HepG2 (cell line): ENCODE results near the gene SLC25A10. TPM values are rescaled to one million over a fixed set of nuclear protein-coding genes. Genes with fewer than 3 reads are reported as not detected.

ENCODE experiments used
- ATF3 ChIP-seq: sonication (generic); formaldehyde crosslinking; IDR thresholded peaks from 2 replicates; pipeline ENCODE4 v1.4.0; 2020; ENCODE audit warnings: missing genetic modification reagents
- ATF7-NPFF ChIP-seq: sonication (generic); formaldehyde crosslinking; IDR thresholded peaks from 2 replicates; pipeline ENCODE4 v1.8.1; 2023; ENCODE audit warnings: mild to moderate bottlenecking, low read depth, missing genetic modification reagents, moderate library complexity
- BRD4 ChIP-seq: sonication (generic); formaldehyde crosslinking; IDR thresholded peaks from 2 replicates; pipeline ENCODE4 v1.4.0; 2020; ENCODE audit warnings: missing genetic modification reagents
- DNMT1 ChIP-seq: sonication (generic); formaldehyde crosslinking; IDR thresholded peaks from 2 replicates; pipeline ENCODE4 v1.5.1; 2020; ENCODE audit warnings: mild to moderate bottlenecking, missing genetic modification reagents
- ESRRA ChIP-seq: sonication (generic); formaldehyde crosslinking; IDR thresholded peaks from 2 replicates; pipeline ENCODE4 v1.5.1; 2020; ENCODE audit warnings: mild to moderate bottlenecking, low read depth, missing genetic modification reagents
- KLF6 ChIP-seq: IDR thresholded peaks from 2 replicates; pipeline ENCODE4 v1.8.0; 2016; ENCODE audit warnings: missing biosample characterization, missing genetic modification reagents
- MXD3 ChIP-seq: IDR thresholded peaks from 2 replicates; pipeline ENCODE4 v1.6.1; 2016; ENCODE audit warnings: mild to moderate bottlenecking, missing biosample characterization, missing genetic modification reagents
- MYNN ChIP-seq: sonication (generic); formaldehyde crosslinking; IDR thresholded peaks from 2 replicates; pipeline ENCODE4 v1.4.0; 2020; ENCODE audit warnings: mild to moderate bottlenecking, low read depth, missing genetic modification reagents
- SP2 ChIP-seq: sonication (generic); formaldehyde crosslinking; IDR thresholded peaks from 2 replicates; pipeline ENCODE4 v1.5.1; 2020; ENCODE audit warnings: mild to moderate bottlenecking, missing genetic modification reagents
- ZC3H13 ChIP-seq: sonication (generic); formaldehyde crosslinking; IDR thresholded peaks from 2 replicates; pipeline ENCODE4 v1.8.1; 2023; ENCODE audit warnings: mild to moderate bottlenecking, missing genetic modification reagents, moderate library complexity
- ZFP90 ChIP-seq: sonication (generic); formaldehyde crosslinking; IDR thresholded peaks from 2 replicates; pipeline ENCODE4 v1.8.0; 2022; ENCODE audit warnings: missing genetic modification reagents, mild to moderate bottlenecking, inconsistent platforms, borderline replicate concordance
- ZGPAT ChIP-seq: IDR thresholded peaks from 2 replicates; pipeline ENCODE4 v1.6.1; 2016; ENCODE audit warnings: mild to moderate bottlenecking
- ZMAT3 ChIP-seq: sonication (generic); formaldehyde crosslinking; conservative IDR thresholded peaks from 2 replicates; pipeline ENCODE4 v1.7.0; 2021; ENCODE audit warnings: missing genetic modification reagents
- ZMYM2 ChIP-seq: sonication (generic); formaldehyde crosslinking; IDR thresholded peaks from 2 replicates; pipeline ENCODE4 v1.8.0; 2022; ENCODE audit warnings: mild to moderate bottlenecking, missing genetic modification reagents
- ZNF224 ChIP-seq: sonication (generic); formaldehyde crosslinking; IDR thresholded peaks from 2 replicates; pipeline ENCODE4 v1.5.0; 2020; ENCODE audit warnings: mild to moderate bottlenecking, missing genetic modification reagents
- ZNF34 ChIP-seq: sonication (generic); formaldehyde crosslinking; IDR thresholded peaks from 2 replicates; pipeline ENCODE4 v1.4.0; 2020; ENCODE audit warnings: mild to moderate bottlenecking, missing genetic modification reagents, borderline replicate concordance
- ZNF484 ChIP-seq: sonication (generic); formaldehyde crosslinking; IDR thresholded peaks from 2 replicates; pipeline ENCODE4 v1.5.1; 2020; ENCODE audit warnings: mild to moderate bottlenecking, low read depth, missing genetic modification reagents, borderline replicate concordance
- ZNF572 ChIP-seq: sonication (generic); formaldehyde crosslinking; IDR thresholded peaks from 2 replicates; pipeline ENCODE4 v1.5.1; 2020; ENCODE audit warnings: mild to moderate bottlenecking, missing genetic modification reagents
- ZNF580 ChIP-seq: IDR thresholded peaks from 2 replicates; pipeline ENCODE4 v1.6.1; 2016; ENCODE audit warnings: low read depth, borderline replicate concordance
- ZNF619 ChIP-seq: sonication (generic); formaldehyde crosslinking; IDR thresholded peaks from 2 replicates; pipeline ENCODE4 v1.4.0; 2020; ENCODE audit warnings: mild to moderate bottlenecking, missing genetic modification reagents
- ZNF772 ChIP-seq: sonication (generic); formaldehyde crosslinking; IDR thresholded peaks from 2 replicates; pipeline ENCODE4 v1.5.0; 2020; ENCODE audit warnings: mild to moderate bottlenecking, missing genetic modification reagents
- ZNF780A ChIP-seq: sonication (generic); formaldehyde crosslinking; IDR thresholded peaks from 2 replicates; pipeline ENCODE4 v1.8.0; 2022; ENCODE audit warnings: mild to moderate bottlenecking, missing genetic modification reagents, moderate library complexity
- polyA plus RNA-seq, 8 experiments: library from polyadenylated mRNA; depleted of rRNA in 3 of 8; stranded (reverse) in 7 of 8; unstranded in 1 of 8; fragments of >200 nt; fragmentation: Illumina TruSeq in 4 of 8; extraction: Trizol in 4 of 8; gene quantifications; 2 replicates each; pipeline versions ENCODE4 v1.2.1 to v1.2.3, GENCODE V29; 2011 to 2016; ENCODE audit warnings: low read depth in 4 of 8, missing spikeins in 1 of 8, mixed read lengths in 1 of 8; ENCODE audit not compliant: insufficient read depth in 1 of 8
- total RNA-seq, 5 experiments: library from RNA; depleted of rRNA; stranded (reverse); fragments of >200 nt; fragmentation: Illumina TruSeq; extraction: Trizol; gene quantifications; 2 replicates each; pipeline ENCODE4 v1.2.3, GENCODE V29; 2016; ENCODE audit warnings: low read depth in 1 of 5
- TF ChIP-seq, protein P1 (sequence below): sonication (generic); formaldehyde crosslinking; conservative IDR thresholded peaks from 2 replicates; pipeline ENCODE4 v1.4.0; 2020; ENCODE audit warnings: missing genetic modification reagents
- TF ChIP-seq, protein P2 (sequence below): fragments of 450-650 bp; IDR thresholded peaks from 2 replicates; pipeline ENCODE4 v1.6.1; 2016

SLC25A10 gene
- total and polyA plus RNA-seq, 2 of the 13 experiments (the other 11 are each of a cell fraction or from before 2014, with no cell fraction given): 46.5 to 140 TPM

- TF ChIP-seq, protein P1, sequence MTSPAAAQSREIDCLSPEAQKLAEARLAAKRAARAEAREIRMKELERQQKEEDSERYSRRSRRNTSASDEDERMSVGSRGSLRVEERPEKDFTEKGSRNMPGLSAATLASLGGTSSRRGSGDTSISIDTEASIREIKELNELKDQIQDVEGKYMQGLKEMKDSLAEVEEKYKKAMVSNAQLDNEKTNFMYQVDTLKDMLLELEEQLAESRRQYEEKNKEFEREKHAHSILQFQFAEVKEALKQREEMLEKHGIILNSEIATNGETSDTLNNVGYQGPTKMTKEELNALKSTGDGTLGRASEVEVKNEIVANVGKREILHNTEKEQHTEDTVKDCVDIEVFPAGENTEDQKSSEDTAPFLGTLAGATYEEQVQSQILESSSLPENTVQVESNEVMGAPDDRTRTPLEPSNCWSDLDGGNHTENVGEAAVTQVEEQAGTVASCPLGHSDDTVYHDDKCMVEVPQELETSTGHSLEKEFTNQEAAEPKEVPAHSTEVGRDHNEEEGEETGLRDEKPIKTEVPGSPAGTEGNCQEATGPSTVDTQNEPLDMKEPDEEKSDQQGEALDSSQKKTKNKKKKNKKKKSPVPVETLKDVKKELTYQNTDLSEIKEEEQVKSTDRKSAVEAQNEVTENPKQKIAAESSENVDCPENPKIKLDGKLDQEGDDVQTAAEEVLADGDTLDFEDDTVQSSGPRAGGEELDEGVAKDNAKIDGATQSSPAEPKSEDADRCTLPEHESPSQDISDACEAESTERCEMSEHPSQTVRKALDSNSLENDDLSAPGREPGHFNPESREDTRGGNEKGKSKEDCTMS: 0 out of 2 replicates have a peak, but pooled peaks have one; percentile 74
- TF ChIP-seq ZMAT3 (CRISPR knock-in tag): peak; percentile 99
- TF ChIP-seq ESRRA (CRISPR knock-in tag): peak; percentile 94
- TF ChIP-seq MXD3 (CRISPR knock-in tag): peak; percentile 100
- peak; percentile 93 for TF ChIP-seq ZMYM2 (CRISPR knock-in tag)
- peak; percentile 90; the same call in 1 of the 2 replicates for TF ChIP-seq ZNF572 (CRISPR knock-in tag)
- TF ChIP-seq ZNF580 (CRISPR knock-in tag): peak; percentile 99
- TF ChIP-seq ZNF34: no peak
- peak; percentile 85; the same call in 1 of the 2 replicates for TF ChIP-seq ZFP90 (CRISPR knock-in tag)
- TF ChIP-seq ZNF484 (CRISPR knock-in tag): peak; percentile 93; the same call in 1 of the 2 replicates
- TF ChIP-seq ATF7-NPFF: peak; percentile 99
- TF ChIP-seq ZNF224: peak; percentile 98
- peak; percentile 97 for TF ChIP-seq ZNF780A (CRISPR knock-in tag)
- TF ChIP-seq ATF3 (CRISPR knock-in tag): peak; percentile 82; the same call in 1 of the 2 replicates
- peak; percentile 71; the same call in 1 of the 2 replicates for TF ChIP-seq ZNF619 (CRISPR knock-in tag)
- TF ChIP-seq SP2 (CRISPR knock-in tag): peak; percentile 92
- peak; percentile 97 for TF ChIP-seq ZNF772 (CRISPR knock-in tag)
- TF ChIP-seq, protein P2, sequence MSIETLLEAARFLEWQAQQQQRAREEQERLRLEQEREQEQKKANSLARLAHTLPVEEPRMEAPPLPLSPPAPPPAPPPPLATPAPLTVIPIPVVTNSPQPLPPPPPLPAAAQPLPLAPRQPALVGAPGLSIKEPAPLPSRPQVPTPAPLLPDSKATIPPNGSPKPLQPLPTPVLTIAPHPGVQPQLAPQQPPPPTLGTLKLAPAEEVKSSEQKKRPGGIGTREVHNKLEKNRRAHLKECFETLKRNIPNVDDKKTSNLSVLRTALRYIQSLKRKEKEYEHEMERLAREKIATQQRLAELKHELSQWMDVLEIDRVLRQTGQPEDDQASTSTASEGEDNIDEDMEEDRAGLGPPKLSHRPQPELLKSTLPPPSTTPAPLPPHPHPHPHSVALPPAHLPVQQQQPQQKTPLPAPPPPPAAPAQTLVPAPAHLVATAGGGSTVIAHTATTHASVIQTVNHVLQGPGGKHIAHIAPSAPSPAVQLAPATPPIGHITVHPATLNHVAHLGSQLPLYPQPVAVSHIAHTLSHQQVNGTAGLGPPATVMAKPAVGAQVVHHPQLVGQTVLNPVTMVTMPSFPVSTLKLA: no peak; the same call in 1 of the 2 replicates
- TF ChIP-seq ZC3H13 (CRISPR knock-in tag): peak; percentile 98
- peak; percentile 98 for TF ChIP-seq ZGPAT (CRISPR knock-in tag)
- peak; percentile 99 for TF ChIP-seq BRD4
- peak; percentile 92; the same call in 1 of the 2 replicates for TF ChIP-seq MYNN (CRISPR knock-in tag)
- peak; percentile 94 for TF ChIP-seq DNMT1 (CRISPR knock-in tag)
- TF ChIP-seq KLF6 (CRISPR knock-in tag): peak; percentile 99
Observed at GRCh38 chr17:81727324-81728031, 15.4 kb downstream of the SLC25A10 start (continued).
